HEK293 (cell line): ENCODE measurements around the gene PDE11A.

Experiments
- BCL11A ChIP-seq: fragments of 450-650 bp; formaldehyde crosslinking; IDR thresholded peaks from 2 replicates; pipeline ENCODE4 v1.5.1; 2016; ENCODE audit warnings: low read depth, missing biosample characterization, missing genetic modification characterization
- BCL11B ChIP-seq: fragments of 450-650 bp; formaldehyde crosslinking; IDR thresholded peaks from 2 replicates; pipeline ENCODE4 v1.5.1; 2016; ENCODE audit warnings: low read depth, missing biosample characterization, missing genetic modification characterization
- IKZF3 ChIP-seq: fragments of 450-650 bp; IDR thresholded peaks from 2 replicates; pipeline ENCODE4 v1.5.0; 2018; ENCODE audit warnings: missing biosample characterization, mild to moderate bottlenecking, missing genetic modification characterization, moderate library complexity
- KLF10 ChIP-seq: fragments of 450-650 bp; IDR thresholded peaks from 2 replicates; pipeline ENCODE4 v1.5.1; 2018; ENCODE audit warnings: missing biosample characterization, mild to moderate bottlenecking, missing genetic modification characterization
- KLF8 ChIP-seq: fragments of 450-650 bp; formaldehyde crosslinking; IDR thresholded peaks from 2 replicates; pipeline ENCODE4 v1.5.1; 2016; ENCODE audit warnings: missing biosample characterization, missing genetic modification characterization
- PBX3 ChIP-seq: sonication (generic); formaldehyde crosslinking; IDR thresholded peaks from 2 replicates; pipeline ENCODE4 v1.8.1; 2022; ENCODE audit warnings: mild to moderate bottlenecking, moderate library complexity, missing genetic modification reagents
- REST ChIP-seq: fragments of 450-650 bp; formaldehyde crosslinking; IDR thresholded peaks from 2 replicates; pipeline ENCODE4 v1.5.1; 2016; ENCODE audit warnings: missing biosample characterization, missing genetic modification characterization
- SP2 ChIP-seq: fragments of 450-650 bp; formaldehyde crosslinking; IDR thresholded peaks from 2 replicates; pipeline ENCODE4 v1.5.1; 2016; ENCODE audit warnings: missing biosample characterization, missing genetic modification characterization
- TRIM28 ChIP-seq: IDR thresholded peaks from 2 replicates; pipeline ENCODE4 v1.6.1; 2011; ENCODE audit warnings: low read length, control low read depth, borderline replicate concordance
- ZBTB44 ChIP-seq: fragments of 450-650 bp; IDR thresholded peaks from 2 replicates; pipeline ENCODE4 v1.5.1; 2018; ENCODE audit warnings: missing biosample characterization, mild to moderate bottlenecking, missing genetic modification characterization
- ZFHX2 ChIP-seq: fragments of 450-650 bp; formaldehyde crosslinking; conservative IDR thresholded peaks from 2 replicates; pipeline ENCODE4 v1.5.1; 2016; ENCODE audit warnings: missing biosample characterization, missing genetic modification characterization
- ZFP37 ChIP-seq: fragments of 450-650 bp; formaldehyde crosslinking; IDR thresholded peaks from 2 replicates; pipeline ENCODE4 v1.5.1; 2016; ENCODE audit warnings: missing biosample characterization, missing genetic modification characterization
- ZNF146 ChIP-seq: fragments of 450-650 bp; formaldehyde crosslinking; IDR thresholded peaks from 2 replicates; pipeline ENCODE4 v1.5.1; 2016; ENCODE audit warnings: missing biosample characterization, missing genetic modification characterization
- ZNF221 ChIP-seq: fragments of 450-650 bp; formaldehyde crosslinking; IDR thresholded peaks from 2 replicates; pipeline ENCODE4 v1.5.1; 2017; ENCODE audit warnings: missing biosample characterization, missing genetic modification characterization, borderline replicate concordance
- ZNF248 ChIP-seq: fragments of 450-650 bp; formaldehyde crosslinking; IDR thresholded peaks from 2 replicates; pipeline ENCODE4 v1.5.1; 2017; ENCODE audit warnings: missing biosample characterization, missing genetic modification characterization
- ZNF266 ChIP-seq: fragments of 450-650 bp; formaldehyde crosslinking; IDR thresholded peaks from 2 replicates; pipeline ENCODE4 v1.5.1; 2016; ENCODE audit warnings: missing biosample characterization, missing genetic modification characterization, low read depth
- ZNF335 ChIP-seq: fragments of 450-650 bp; formaldehyde crosslinking; conservative IDR thresholded peaks from 2 replicates; pipeline ENCODE4 v1.5.1; 2016; ENCODE audit warnings: missing biosample characterization, missing genetic modification characterization
- ZNF391 ChIP-seq: fragments of 450-650 bp; formaldehyde crosslinking; IDR thresholded peaks from 2 replicates; pipeline ENCODE4 v1.5.1; 2016; ENCODE audit warnings: low read depth, missing biosample characterization, missing genetic modification characterization, borderline replicate concordance
- ZNF394 ChIP-seq: fragments of 450-650 bp; formaldehyde crosslinking; IDR thresholded peaks from 2 replicates; pipeline ENCODE4 v1.5.1; 2016; ENCODE audit warnings: missing biosample characterization, missing genetic modification characterization, mild to moderate bottlenecking, moderate library complexity, borderline replicate concordance
- ZNF423 ChIP-seq: fragments of 450-650 bp; formaldehyde crosslinking; IDR thresholded peaks from 2 replicates; pipeline ENCODE4 v1.5.1; 2016; ENCODE audit warnings: missing biosample characterization, missing genetic modification characterization
- ZNF561 ChIP-seq: fragments of 450-650 bp; IDR thresholded peaks from 2 replicates; pipeline ENCODE4 v1.5.1; 2018; ENCODE audit warnings: missing biosample characterization, missing genetic modification characterization, borderline replicate concordance
- ZNF600 ChIP-seq: fragments of 450-650 bp; formaldehyde crosslinking; IDR thresholded peaks from 2 replicates; pipeline ENCODE4 v1.5.1; 2016; ENCODE audit warnings: missing biosample characterization, missing genetic modification characterization
- ZNF660 ChIP-seq: fragments of 450-650 bp; IDR thresholded peaks from 2 replicates; pipeline ENCODE4 v1.5.1; 2018; ENCODE audit warnings: missing biosample characterization, mild to moderate bottlenecking, missing genetic modification characterization
- ZNF704 ChIP-seq: fragments of 450-650 bp; formaldehyde crosslinking; IDR thresholded peaks from 2 replicates; pipeline ENCODE4 v1.5.1; 2016; ENCODE audit warnings: missing biosample characterization, missing genetic modification characterization
- ZNF791 ChIP-seq: fragments of 450-650 bp; formaldehyde crosslinking; IDR thresholded peaks from 2 replicates; pipeline ENCODE4 v1.5.1; 2016; ENCODE audit warnings: missing biosample characterization, missing genetic modification characterization
- ZNF792 ChIP-seq: fragments of 450-650 bp; formaldehyde crosslinking; IDR thresholded peaks from 2 replicates; pipeline ENCODE4 v1.5.1; 2016; ENCODE audit warnings: missing biosample characterization, missing genetic modification characterization
- ZSCAN18 ChIP-seq: fragments of 450-650 bp; formaldehyde crosslinking; IDR thresholded peaks from 2 replicates; pipeline ENCODE4 v1.5.1; 2016; ENCODE audit warnings: missing biosample characterization, missing genetic modification characterization
- ZSCAN30 ChIP-seq: fragments of 450-650 bp; IDR thresholded peaks from 2 replicates; pipeline ENCODE4 v1.5.1; 2018; ENCODE audit warnings: missing biosample characterization, mild to moderate bottlenecking, missing genetic modification characterization, moderate library complexity

The PDE11A gene

GRCh38 chr2:178072383-178073301 is at the start of gene PDE11A (continued):
- no peak for TF ChIP-seq ZNF221 (tag by site-specific recombination)
- no peak for TF ChIP-seq ZSCAN18 (tag by site-specific recombination)
- no peak for TF ChIP-seq ZNF248
- no peak for TF ChIP-seq ZNF791 (tag by site-specific recombination)
- peak; percentile 70 for TF ChIP-seq ZNF335 (tag by site-specific recombination)
- 0 out of 2 replicates have a peak, but pooled peaks have one; percentile 62 for TF ChIP-seq PBX3 (CRISPR knock-in tag)
- TF ChIP-seq ZNF394 (tag by site-specific recombination) = peak; percentile 100
- TF ChIP-seq ZNF266 (tag by site-specific recombination) = no peak
- no peak for TF ChIP-seq BCL11B
- 0 out of 2 replicates have a peak, but pooled peaks have one; percentile 20 for TF ChIP-seq ZNF423 (tag by site-specific recombination)
- TF ChIP-seq ZNF391 = no peak
- peak; percentile 99; the same call in 1 of the 2 replicates for TF ChIP-seq TRIM28
- peak; percentile 89 for TF ChIP-seq ZSCAN30 (tag by site-specific recombination)
- peak; percentile 100 for TF ChIP-seq ZNF600 (tag by site-specific recombination)
- no peak for TF ChIP-seq ZNF704 (tag by site-specific recombination)
- no peak for TF ChIP-seq ZFHX2
- TF ChIP-seq ZNF561 (tag by site-specific recombination) = no peak; the same call in 1 of the 2 replicates
- no peak for TF ChIP-seq ZNF146 (tag by site-specific recombination)
- peak; percentile 73 for TF ChIP-seq SP2 (tag by site-specific recombination)
- TF ChIP-seq ZNF660 = 0 out of 2 replicates have a peak, but pooled peaks have one; percentile 35
- TF ChIP-seq ZNF792 (tag by site-specific recombination) = 0 out of 2 replicates have a peak, but pooled peaks have one; percentile 56
- peak; percentile 43; the same call in 1 of the 2 replicates for TF ChIP-seq ZBTB44 (tag by site-specific recombination)
- no peak for TF ChIP-seq KLF10 (tag by site-specific recombination)
- TF ChIP-seq ZFP37 = no peak; the same call in none of the 2 replicates
- TF ChIP-seq KLF8 (tag by site-specific recombination) = peak; percentile 47; the same call in 1 of the 2 replicates
- TF ChIP-seq BCL11A (tag by site-specific recombination) = no peak
- no peak for TF ChIP-seq REST (tag by site-specific recombination)
- no peak for TF ChIP-seq IKZF3 (tag by site-specific recombination)
